NCI-H2107 treated with DMSO at 0.1 percent for 48 hours (cell line): ENCODE data around the gene IL4.

Experiments used
- DNase-seq: peaks from one replicate; lab custom pipeline; 2025; ENCODE audit not compliant: unreplicated experiment; lab: John Stamatoyannopoulos, UW

IL4 gene

GRCh38 chr5:132673488-132673887 is 301 bp upstream of the IL4 start:
- DNase-seq, result no peak

- no peak for DNase-seq
Observed at GRCh38 chr5:132674671-132675506, 1.1 kb downstream of the IL4 start.

DNA sequence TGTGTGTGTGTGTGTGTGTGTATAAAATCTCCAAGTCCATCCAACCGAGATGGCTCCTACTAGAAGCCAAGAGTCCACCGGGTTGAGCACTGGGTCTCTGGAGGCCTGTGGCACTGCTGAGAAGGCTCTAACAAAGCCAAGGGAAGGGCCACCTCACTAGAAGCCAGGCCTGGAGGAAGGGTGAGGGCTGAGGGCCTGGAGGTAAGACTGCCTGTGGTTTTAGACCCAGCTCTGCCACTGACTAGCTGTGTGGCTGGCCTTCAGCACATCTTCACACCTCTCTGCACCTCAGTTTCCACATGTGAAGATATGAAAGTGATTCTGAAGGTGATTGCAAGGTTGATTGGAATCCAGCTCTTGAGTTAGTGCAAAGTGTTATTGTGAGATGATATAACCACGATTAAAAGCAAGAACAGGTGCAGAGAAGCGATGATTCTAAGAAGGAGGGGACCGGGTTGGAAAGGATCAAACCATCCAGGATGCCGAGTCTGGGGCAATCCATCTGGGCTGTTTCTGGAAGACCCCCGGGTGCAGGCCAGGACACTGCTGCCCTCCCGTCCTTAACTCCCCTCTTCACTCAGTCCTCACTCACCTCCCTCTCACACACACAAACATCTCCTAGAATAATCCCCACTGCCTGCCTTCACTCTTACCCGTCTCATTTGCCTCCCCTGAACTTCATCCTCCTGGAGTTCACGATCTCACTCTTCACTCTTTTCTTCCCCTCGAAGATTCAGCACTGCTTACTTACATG is 2.3 kb downstream of the IL4 start:
- no peak for DNase-seq

- no peak for DNase-seq
Observed at GRCh38 chr5:132677191-132677590, 3.4 kb downstream of the IL4 start.

DNA sequence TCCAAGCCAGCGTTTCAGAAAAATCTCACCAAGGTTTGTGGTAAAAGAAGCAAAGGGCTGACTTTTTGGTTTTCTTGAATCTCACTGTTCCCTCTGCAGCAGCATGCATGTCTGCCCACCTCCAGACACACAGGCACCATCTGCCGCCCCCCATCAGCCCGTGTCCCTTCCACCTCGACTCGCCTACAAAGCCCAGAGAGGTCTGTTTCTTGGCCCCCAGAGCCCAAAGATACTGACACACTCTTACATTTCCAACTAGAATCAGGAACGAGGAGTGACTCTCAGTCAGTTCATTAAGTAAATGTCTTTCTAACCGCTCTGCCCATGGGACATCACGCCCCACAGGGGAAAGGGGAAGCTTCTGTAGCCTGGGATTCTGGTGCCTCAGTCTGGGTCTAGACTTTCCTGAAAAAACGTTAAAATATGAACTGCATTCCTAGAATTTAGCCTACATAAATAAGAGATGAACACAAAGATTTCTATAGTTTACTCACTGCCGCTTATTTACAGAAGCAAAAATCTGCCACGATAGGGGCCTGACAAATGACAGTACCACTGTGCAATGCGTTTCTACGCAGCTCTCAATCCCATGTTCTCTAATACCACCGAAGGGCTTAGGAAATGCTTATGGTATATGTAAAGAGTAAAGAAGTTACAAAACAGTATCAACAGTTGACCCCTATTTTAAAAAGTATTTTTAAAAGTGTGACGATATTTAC is 4.1 kb downstream of the IL4 start:
- DNase-seq, result no peak

DNA sequence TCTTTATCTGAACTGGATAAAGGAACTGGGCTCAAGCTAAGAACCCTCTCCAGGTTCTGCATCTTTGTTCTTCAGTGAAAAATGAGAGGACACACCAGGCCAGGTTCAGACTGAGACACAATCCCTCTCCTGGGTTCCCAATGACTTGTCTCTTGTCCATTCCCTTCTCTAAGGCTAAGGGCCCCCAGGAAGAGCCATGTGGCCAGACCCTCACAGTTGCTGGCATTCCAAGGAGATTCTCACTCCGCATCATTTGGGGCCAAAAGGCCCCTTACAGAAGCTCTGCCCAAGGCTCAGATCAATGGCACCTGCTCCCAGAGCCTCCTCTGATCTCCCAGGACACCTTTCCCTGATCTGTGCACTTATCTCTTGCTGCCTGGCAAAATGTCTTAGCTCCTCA is 4.9 kb downstream of the IL4 start:
- DNase-seq, result no peak

DNA sequence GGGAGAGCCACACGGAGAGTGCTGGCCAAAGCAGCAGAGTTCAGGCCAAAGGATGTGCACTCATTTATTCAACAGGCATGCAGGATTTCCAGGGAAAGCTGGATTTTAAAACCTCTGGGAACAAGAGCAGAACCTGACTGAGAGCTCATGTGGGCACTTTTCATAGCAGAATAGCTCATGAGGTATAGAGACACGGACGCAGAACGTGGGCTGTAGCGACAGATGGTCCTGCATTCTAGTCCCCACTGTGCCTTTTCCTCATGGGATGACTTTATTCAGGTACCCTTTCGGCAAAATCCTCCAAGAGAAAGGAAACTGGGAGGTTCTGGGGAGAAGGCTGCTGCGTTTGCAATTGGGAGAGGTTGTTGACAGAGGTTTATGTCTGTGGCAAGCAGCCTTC is 5.4 kb downstream of the IL4 start:
- DNase-seq, result no peak

DNA sequence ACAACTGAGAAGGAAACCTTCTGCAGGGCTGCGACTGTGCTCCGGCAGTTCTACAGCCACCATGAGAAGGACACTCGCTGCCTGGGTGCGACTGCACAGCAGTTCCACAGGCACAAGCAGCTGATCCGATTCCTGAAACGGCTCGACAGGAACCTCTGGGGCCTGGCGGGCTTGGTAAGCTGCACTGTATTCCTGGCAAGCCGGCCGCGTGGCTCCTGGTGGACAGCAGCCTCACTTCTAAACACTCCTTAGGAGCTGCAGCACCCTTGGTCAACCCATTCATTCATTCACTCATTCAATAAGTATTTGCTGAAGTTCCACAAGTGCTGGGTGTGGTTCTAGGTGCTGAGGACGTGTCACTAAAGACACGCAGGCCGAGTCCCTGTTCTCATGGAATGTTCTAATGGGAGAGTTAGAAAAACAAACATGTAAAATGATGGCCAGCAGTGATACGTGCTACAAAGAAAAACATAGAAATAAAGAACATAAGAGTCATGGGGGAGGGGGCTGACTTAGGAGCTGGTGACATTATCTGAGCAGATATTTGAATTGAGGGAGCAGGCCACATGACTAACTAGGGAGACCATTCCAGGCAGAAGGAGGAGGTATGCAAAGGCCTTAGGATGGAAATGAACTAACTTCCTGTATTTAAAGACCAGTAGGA is 6.1 kb downstream of the IL4 start:
- DNase-seq, result no peak

- DNase-seq, result no peak
Observed at GRCh38 chr5:132680780-132681475, 7.1 kb downstream of the IL4 start.

- no peak for DNase-seq
Observed at GRCh38 chr5:132681476-132681831, 7.7 kb downstream of the IL4 start.

- no peak for DNase-seq
Observed at GRCh38 chr5:132681983-132682382, 8.2 kb downstream of the IL4 start.

DNA sequence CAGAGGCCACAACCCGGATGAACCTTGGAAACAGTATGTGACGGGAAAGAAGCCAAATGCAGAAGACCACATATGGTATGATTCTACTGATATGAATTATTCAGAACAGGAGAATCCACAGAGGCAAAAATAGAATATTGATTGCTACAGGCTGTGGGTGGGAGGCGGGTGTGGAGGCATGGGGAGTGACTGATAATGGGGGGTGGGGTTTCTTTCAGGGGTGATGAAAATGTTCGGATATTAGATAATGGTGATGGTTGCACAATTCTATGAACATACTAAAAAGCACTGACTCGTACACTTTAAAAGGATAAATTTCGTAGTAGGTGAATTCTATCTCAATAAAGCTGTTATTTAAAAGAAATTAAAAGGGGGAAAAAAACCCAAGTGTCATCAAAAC is 10.7 kb downstream of the IL4 start:
- no peak for DNase-seq

DNA sequence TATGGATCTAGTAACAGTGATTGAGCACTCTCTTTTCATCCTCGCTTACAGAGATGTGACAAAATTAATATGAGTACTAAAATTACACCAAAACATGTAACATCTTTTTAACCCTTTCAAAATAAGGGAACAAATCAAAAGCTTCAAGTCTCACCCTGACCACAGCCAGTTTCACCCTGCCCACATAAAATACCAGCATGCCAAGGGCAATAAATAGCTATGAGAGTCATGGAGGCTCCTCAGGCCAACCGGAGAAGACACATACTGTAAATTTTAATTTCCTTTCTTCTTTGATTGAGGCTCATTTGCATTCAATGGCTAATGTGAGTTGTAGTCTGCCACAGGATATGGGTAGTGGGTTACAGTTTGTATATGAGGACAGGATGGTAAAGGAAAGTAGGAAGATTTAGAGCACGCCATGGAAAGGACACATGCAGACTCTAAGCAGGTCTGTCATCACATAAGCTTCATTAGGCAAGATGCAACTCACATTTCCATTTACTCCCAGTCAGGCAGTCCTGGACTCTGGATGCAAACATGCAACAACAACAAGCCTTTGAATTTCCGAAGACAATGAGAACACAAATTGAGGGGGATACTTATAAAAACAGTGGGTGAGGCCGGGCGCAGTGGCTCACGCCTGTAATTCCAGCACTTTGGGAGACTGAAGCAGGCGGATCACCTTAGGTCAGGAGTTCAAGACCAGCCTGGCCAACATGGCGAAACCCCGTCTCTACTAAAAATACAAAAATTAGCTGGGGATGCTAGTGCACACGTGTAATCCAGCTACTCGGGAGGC is 11.3 kb downstream of the IL4 start:
- DNase-seq, result no peak

DNA sequence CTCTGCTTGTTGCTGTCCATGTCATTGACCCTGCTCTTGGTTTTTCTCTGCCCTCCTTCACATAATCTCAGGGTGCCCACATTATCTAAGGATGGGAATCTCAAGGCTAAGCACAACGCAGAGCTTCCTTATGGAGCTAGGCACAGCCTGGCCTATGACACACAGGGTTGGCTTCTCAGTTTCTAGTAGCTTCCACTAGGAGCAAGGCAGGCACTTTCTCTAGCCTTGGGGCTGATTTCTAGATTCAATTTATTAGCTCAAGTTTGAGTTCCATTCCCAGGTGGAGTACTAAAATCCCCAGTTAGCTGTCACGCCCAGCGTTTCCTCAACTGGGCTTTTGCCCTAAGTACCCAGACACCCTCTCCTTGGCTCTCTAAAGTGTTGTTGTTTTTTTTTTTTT is 12.4 kb downstream of the IL4 start:
- no peak for DNase-seq

- no peak for DNase-seq
Observed at GRCh38 chr5:132687995-132688394, 14.2 kb downstream of the IL4 start.

DNA sequence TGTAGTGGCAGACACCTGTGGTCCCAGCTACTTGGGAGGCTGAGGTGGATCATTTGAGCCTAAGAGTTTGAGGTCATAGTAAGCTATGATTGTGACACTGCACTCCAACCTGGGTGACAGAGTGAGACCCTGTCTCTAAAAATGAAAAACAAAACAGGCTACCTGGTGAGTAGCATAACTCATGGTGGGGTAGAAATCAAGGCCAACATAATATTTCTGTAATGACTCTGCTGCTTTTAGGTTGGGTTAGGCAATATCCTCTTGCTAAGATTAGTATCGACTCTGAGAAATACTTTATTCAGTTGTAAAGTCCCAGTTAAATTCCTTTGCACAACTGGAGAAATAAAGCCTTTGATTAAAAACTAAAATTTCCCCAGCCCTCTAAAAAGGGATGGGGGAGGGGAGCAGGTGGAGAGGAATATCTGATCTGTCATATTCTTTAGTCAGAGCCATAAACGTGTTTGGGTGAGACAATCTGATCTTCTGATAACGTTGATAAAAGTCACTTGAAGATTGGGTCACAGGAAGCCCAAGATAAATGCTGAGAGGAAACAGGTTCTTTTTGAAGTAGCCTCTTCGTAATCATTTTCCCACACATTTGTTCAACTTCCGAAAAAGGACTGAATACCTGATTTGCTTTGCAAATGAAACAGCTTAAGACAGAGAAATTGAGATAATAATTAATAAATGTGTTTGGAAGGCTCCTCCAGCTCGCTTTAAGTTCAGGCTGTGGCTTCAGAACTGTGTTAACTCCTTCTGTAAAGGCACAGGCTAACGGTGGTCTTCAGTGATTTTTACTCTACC is 14.9 kb downstream of the IL4 start:
- no peak for DNase-seq

GRCh38 chr5:132689513-132689912 is 15.7 kb downstream of the IL4 start:
- no peak for DNase-seq

DNA sequence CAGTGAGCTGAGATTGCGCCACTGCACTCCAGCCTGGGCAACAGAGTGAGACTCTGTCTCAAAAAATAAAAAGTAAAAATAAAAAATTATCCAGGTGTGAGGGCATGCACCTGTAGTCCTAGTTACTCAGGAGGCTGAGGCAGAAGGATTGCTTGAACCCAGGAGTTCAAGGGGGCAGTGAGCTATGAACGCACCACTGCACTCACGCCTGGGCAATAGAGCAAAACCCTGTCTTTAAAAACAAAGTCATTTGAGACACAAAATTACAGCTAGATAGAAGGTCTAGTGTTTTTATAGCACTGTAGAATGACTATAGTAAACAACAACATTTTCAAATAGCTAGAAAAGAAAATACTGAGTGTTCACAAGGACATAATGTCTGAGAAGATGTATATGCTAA is 16.4 kb downstream of the IL4 start:
- no peak for DNase-seq
